Left ventricle myocardium superior (tissue), 1 donor: ENCODE data around the gene SLC30A10. TPM values are rescaled to one million over a fixed set of nuclear protein-coding genes. Genes with fewer than 3 reads are reported as not detected.
"Not testable (repeated sequence)": the region's sequence is repeated elsewhere in the genome, so short reads cannot be mapped to it uniquely, and the experiment has no call there.

Experiments used
- ATAC-seq: fragments of 200-7000 bp; cut with Tn5 transposase; one replicate; pipeline ENCODE4 v1.9.1; 2020; ENCODE audit warnings: mild to moderate bottlenecking, moderate library complexity
- DNase-seq: peaks from one replicate; pipeline ENCODE4 v3.0.0-alpha.2; 2020
- intact Hi-C: fragments of 100-400 bp; cut with micrococcal nuclease; formaldehyde crosslinking; loops from one replicate; pipeline ENCODE4 v1.11.0; 2022
- total RNA-seq: library from RNA; stranded (reverse); fragmentation: NEBNext Ultra II Directional; extraction: Animal tissue kit (Norgen Biotek cat#: 25700); gene quantifications from one replicate; pipeline ENCODE4 v1.2.1, GENCODE V29; 2021
- donor health status: DM: no; HTN: yes; CAD: no; lungs with severe emphysema.

Gene SLC30A10
- total RNA-seq, 1 donor from 2014 or later, result 0.42 TPM

- intact Hi-C loops, ATAC-seq, DNase-seq: not testable (repeated sequence)
These were observed 5.4 kb upstream of the SLC30A10 start for GRCh38 chr1:219933763-219934162.

DNA sequence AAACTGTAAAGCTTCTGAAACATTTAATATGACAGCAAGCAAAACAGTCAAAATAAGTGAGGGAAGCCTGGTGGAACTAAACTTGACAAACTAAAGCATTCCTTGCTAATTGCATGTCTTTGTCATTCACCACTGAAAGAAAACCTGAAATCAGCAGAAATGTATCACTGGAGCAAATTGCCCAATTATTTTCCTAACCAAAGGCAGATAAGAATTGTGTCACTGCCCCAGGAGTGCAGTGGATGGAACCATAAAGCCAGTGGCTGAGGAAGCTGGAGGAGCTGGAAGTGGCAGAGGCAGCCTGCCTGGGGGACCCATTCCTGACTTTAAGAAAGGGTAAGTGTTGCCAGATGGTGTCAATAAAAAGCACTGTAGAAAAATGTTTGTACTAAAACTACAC lies 2.7 kb upstream of the SLC30A10 start:
- DNase-seq (no peak), ATAC-seq (no peak)

GRCh38 chr1:219928791-219929118 lies 398 bp upstream of the SLC30A10 start:
- DNase-seq (no peak), ATAC-seq (no peak)
- intact Hi-C loops, result no loop called here

More for the DNA sequence above, 2.7 kb upstream of the SLC30A10 start:
- intact Hi-C loops, result no loop called here

GRCh38 chr1:219927298-219927955 lies 930 bp downstream of the SLC30A10 start:
- intact Hi-C loops, result no loop called here
- ATAC-seq, result no peak
- no peak for DNase-seq

- DNase-seq (no peak), ATAC-seq (no peak)
- intact Hi-C loops, result no loop called here
These were observed 1.9 kb downstream of the SLC30A10 start for GRCh38 chr1:219926363-219926998.

DNA sequence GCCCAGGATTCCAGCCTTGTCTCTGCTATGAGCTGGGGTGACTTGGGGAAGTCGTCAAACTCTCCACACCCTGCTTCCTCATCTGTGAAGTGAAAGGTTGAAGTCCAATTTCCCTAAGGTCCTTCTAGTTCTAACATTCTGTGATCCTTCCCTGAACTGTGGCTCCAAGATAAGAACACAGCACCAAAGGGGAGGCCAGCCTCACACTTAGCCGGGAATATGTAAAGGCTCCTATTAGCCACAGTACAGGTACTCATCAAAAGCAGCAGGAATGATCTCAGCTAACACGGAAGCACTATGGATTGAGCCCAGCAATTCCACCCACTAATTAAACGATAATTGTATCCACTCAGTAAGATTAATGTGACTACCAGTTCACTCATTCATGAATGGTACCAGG lies 4.0 kb downstream of the SLC30A10 start:
- ATAC-seq, result no peak
- no peak for DNase-seq
- intact Hi-C loops, result no loop called here

GRCh38 chr1:219917851-219918466 lies 10.4 kb downstream of the SLC30A10 start:
- intact Hi-C loops, result no loop called here
- ATAC-seq (no peak), DNase-seq (no peak)

GRCh38 chr1:219917281-219917680 lies 11.1 kb downstream of the SLC30A10 start:
- intact Hi-C loops, result no loop called here
- DNase-seq (no peak), ATAC-seq (no peak)

GRCh38 chr1:219916257-219916656 lies 12.1 kb downstream of the SLC30A10 start:
- no peak for DNase-seq
- intact Hi-C loops, result no loop called here
- ATAC-seq, result no peak

DNA sequence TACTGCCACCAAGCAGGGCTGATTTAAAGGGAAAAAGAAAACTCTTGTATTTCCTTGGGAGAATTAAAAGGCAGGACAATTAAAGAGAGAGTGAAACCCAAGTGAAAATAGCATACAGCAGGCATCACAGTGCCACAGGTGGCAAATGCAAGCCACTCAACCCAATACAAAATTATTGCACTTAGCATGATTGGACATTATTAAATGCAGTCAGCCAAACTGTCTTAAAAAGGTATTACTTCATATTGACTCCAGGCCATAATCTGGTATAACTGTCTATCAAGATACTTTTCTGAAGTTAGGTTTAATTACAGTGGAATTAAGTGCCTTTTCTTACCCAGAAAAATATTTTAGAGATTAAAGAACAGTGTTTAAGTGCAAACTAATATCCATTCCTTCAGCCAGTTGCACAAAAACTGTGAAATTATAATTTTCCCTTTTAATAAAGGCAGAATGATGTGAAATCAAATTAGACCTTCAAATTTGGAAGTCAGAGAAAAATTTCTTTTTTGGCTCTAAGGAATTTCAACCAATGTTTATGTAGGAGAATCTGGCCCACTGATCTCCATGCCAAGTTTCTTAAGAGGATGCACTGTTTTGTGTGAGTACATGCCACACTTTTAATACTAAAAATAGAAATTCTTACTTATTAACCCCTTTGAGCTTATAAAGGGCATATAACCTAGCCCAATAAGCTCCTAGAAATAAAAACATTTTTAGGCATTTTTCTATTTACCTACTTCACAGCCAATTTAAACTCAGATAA lies 15.2 kb downstream of the SLC30A10 start:
- intact Hi-C loops, result no loop called here
- DNase-seq (no peak), ATAC-seq (no peak)

GRCh38 chr1:219910716-219911115 lies 17.6 kb downstream of the SLC30A10 start:
- intact Hi-C loops, result no loop called here
- DNase-seq (no peak), ATAC-seq (no peak)

GRCh38 chr1:219909476-219909875 lies 18.9 kb downstream of the SLC30A10 start:
- intact Hi-C loops, result no loop called here
- ATAC-seq (no peak), DNase-seq (no peak)

GRCh38 chr1:219908170-219908569 lies 20.2 kb downstream of the SLC30A10 start:
- ATAC-seq (no peak), DNase-seq (no peak)
- intact Hi-C loops, result no loop called here

GRCh38 chr1:219907772-219908070 lies 20.6 kb downstream of the SLC30A10 start:
- no peak for ATAC-seq
- intact Hi-C loops, result no loop called here
- peak; percentile 29 for DNase-seq

DNA sequence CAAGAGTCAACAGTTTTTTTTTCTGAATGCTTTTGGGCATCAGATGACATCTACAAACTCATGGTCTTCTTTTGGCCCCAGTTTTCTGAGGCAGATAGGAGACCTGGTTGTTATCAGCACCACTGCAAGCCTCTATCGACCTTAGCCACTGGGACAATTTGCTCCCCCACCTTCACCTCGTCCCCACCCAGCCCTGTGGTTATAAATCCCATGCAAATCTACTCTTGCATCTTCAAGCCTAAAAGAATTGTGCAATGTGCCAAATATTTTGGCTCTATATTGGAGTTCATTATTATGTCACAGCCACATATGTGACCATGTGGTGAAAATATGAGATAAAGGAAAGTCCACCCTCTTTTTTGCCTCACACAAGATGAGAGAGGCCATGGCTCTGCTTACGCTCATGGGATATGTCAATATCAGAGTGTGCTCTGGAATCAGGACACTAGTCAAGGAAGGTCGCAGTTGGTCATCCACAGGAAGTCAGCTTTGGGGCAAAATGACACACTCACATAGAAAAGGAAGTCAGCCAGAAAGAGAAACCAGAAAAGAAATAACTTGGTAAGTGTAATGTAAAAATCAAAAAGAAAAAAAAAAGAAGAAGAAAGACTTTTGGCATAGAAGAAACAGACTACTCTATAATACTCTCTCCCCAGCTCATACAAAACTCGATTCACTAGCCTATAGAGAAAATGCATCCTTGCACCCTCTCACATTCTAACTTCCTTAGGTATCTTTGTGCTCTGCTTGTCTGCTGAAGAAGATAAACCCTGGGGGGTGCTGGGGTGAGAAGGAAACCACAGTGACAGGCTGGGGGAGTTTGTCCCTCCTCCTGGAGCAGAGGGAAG lies 21.2 kb downstream of the SLC30A10 start:
- DNase-seq (no peak), ATAC-seq (no peak)
- intact Hi-C loops, result no loop called here

GRCh38 chr1:219906565-219906923 lies 21.8 kb downstream of the SLC30A10 start:
- DNase-seq, intact Hi-C loops, ATAC-seq: not testable (repeated sequence)

- ATAC-seq, result no peak
- intact Hi-C loops, result no loop called here
- DNase-seq, result no peak
These were observed 22.8 kb downstream of the SLC30A10 start for GRCh38 chr1:219905524-219905923.

GRCh38 chr1:219904934-219905333 lies 23.4 kb downstream of the SLC30A10 start:
- DNase-seq, result no peak
- ATAC-seq, result no peak
- intact Hi-C loops, result no loop called here

- no peak for DNase-seq
- intact Hi-C loops, result no loop called here
- no peak for ATAC-seq
These were observed 24.9 kb downstream of the SLC30A10 start for GRCh38 chr1:219903353-219903871.
